ENCODE results near the gene PIGR. TPM values are rescaled to one million over a fixed set of nuclear protein-coding genes. Genes with fewer than 3 reads are reported as not detected.

The PIGR gene
- total RNA-seq, 1 experiment from 2014 or later: not detected

GRCh38 chr1:206913766-206914537, 32.3 kb downstream of the PIGR start:
- Histone ChIP-seq H3K9ac (ENCODE audit: extremely low read depth, insufficient read length, low read length) (no peak overlapping the region), H3K4ac (ENCODE audit: low read depth, low read length) (no peak overlapping the region), H3K23me2 (ENCODE audit: insufficient read length, low read depth, low read length, poor library complexity, severe bottlenecking) (peaks cover 4% of the 10 kb centered on the region), H2BK120ac (ENCODE audit: low read depth, low read length, poor library complexity, severe bottlenecking) (no peak overlapping the region), H3K23ac (ENCODE audit: insufficient read length, low read depth, low read length) (no peak overlapping the region), H3K9me3 (ENCODE audit: control insufficient read depth, low read depth, low read length) (no peaks in the 10 kb centered on the region), H2BK15ac (ENCODE audit: low read depth, low read length) (no peak overlapping the region), H4K5ac (ENCODE audit: insufficient read length, low read depth, low read length) (no peak overlapping the region), H3K27ac (ENCODE audit: insufficient read length, low read depth, low read length) (no peak overlapping the region), H3K14ac (ENCODE audit: insufficient read depth, low read length) (no peak overlapping the region), H2BK12ac (ENCODE audit: insufficient read length, low read depth, low read length) (no peak overlapping the region), H3K79me1 (ENCODE audit: insufficient read depth, low read depth, low read length, poor library complexity, severe bottlenecking) (no peaks in the 10 kb centered on the region), H3K18ac (ENCODE audit: insufficient read length, low read depth, low read length) (no peak overlapping the region), H4K20me1 (ENCODE audit: control insufficient read depth, insufficient read depth, insufficient read length) (no peaks in the 10 kb centered on the region), H2AK5ac (ENCODE audit: insufficient read length, low read length) (no peak overlapping the region), H4K91ac (ENCODE audit: insufficient read length, low read depth, low read length) (no peak overlapping the region), H2BK5ac (ENCODE audit: insufficient read length, low read length) (no peak overlapping the region), H3K4me1 (ENCODE audit: insufficient read depth, low read length) (0 out of 2 replicates have a peak, but pooled peaks cover under 1% of the 10 kb centered on the region), H3K27me3 (ENCODE audit: insufficient read depth, low read length) (peaks cover 1% of the 10 kb centered on the region; the same call in 1 of the 2 replicates), H3K56ac (ENCODE audit: insufficient read length, low read depth, low read length) (no peak overlapping the region), H2BK20ac (ENCODE audit: low read depth, low read length, poor library complexity, severe bottlenecking) (no peak overlapping the region), H3K79me2 (ENCODE audit: insufficient read depth, low read length) (no peaks in the 10 kb centered on the region), H3T11ph (ENCODE audit: low read length) (no peak overlapping the region), H4K8ac (replicated peaks; ENCODE audit: insufficient read length, low read depth, low read length) (no peak overlapping the region), H2AFZ (ENCODE audit: low read length) (no peak overlapping the region), H3K4me2 (ENCODE audit: insufficient read depth, insufficient read length, low read length) (no peak overlapping the region)
- no CpG with 5 or more reads among the region's 12 CpGs for WGBS (ENCODE audit: extremely low coverage, insufficient read length, low lambda C conversion rate)
- H3K27ac Mint-ChIP-seq: no peak overlapping the region
- peaks cover 55% of the 10 kb centered on the region for H3K27me3 Mint-ChIP-seq (ENCODE audit: low read depth)
- H3K4me1 Mint-ChIP-seq: peaks cover 2 to 5% of the 10 kb centered on the region in 2 experiments
- H3K36me3 Mint-ChIP-seq (ENCODE audit: insufficient read depth in 1 of 3, low read depth in 3 of 3): no peaks in the 10 kb centered on the region
- no peak overlapping the region for H3K4me3 Mint-ChIP-seq
- H3K9me3 Mint-ChIP-seq: no peaks in the 10 kb centered on the region; a peak in 1 of 5 replicates
- no peak for DNase-seq
- TF ChIP-seq CTCF (conservative IDR thresholded peaks at IDR 0.05): no peak

Data from H9 (cell line).